Spleen (tissue), 11 donors: ENCODE data around the gene CTNNA1. TPM values are rescaled to one million over a fixed set of nuclear protein-coding genes. Genes with fewer than 3 reads are reported as not detected.

Source experiments
- DNase-seq: peaks from one replicate; pipeline ENCODE4 v3.0.0-alpha.2; 2020
- H3K27ac ChIP-seq, 8 donors: fragments of 200-600 bp; sonication (generic) in 7 of 8; 1 replicate in 4 of 8; 2 replicates in 4 of 8; pipeline versions ENCODE4 v1.5.0 to v1.8.0; 2016 to 2021; ENCODE audit warnings: inconsistent platforms in 4 of 8, mild to moderate bottlenecking in 4 of 8, moderate library complexity in 1 of 8
- H3K27me3 ChIP-seq, 7 donors: fragments of 200-600 bp; sonication (generic) in 6 of 7; replicated peaks in 1 of 7; 1 replicate in 4 of 7; 2 replicates in 3 of 7; pipeline versions ENCODE4 v1.5.0 to v1.8.0; 2016 to 2021; ENCODE audit warnings: inconsistent platforms in 3 of 7, mild to moderate bottlenecking in 1 of 7
- H3K36me3 ChIP-seq, 6 donors: fragments of 200-600 bp; sonication (generic) in 5 of 6; 1 replicate in 4 of 6; 2 replicates in 2 of 6; pipeline versions ENCODE4 v1.5.0 to v1.8.0; 2016 to 2021; ENCODE audit warnings: inconsistent platforms in 2 of 6
- H3K4me1 ChIP-seq, 6 donors: fragments of 200-600 bp; sonication (generic) in 5 of 6; 1 replicate in 3 of 6; 2 replicates in 3 of 6; pipeline versions ENCODE4 v1.5.0 to v1.8.0; 2016 to 2021; ENCODE audit warnings: inconsistent platforms in 3 of 6
- H3K4me3 ChIP-seq, 8 donors: fragments of 200-600 bp; sonication (generic) in 7 of 8; 1 replicate in 4 of 8; 2 replicates in 4 of 8; pipeline versions ENCODE4 v1.5.0 to v1.8.0; 2016 to 2021; ENCODE audit warnings: inconsistent platforms in 4 of 8, mild to moderate bottlenecking in 4 of 8, moderate library complexity in 2 of 8
- H3K9me3 ChIP-seq, 8 donors: fragments of 200-600 bp; sonication (generic) in 7 of 8; 1 replicate in 4 of 8; 2 replicates in 4 of 8; pipeline versions ENCODE4 v1.5.0 to v1.8.0; 2016 to 2021; ENCODE audit warnings: inconsistent platforms in 4 of 8
- CTCF ChIP-seq, 11 experiments: fragments of 200-600 bp in 7 of 11; fragments of 450-650 bp in 4 of 11; sonication (generic) in 4 of 11; IDR thresholded peaks in 8 of 11; conservative IDR thresholded peaks in 3 of 11; 1 replicate in 7 of 11; 2 replicates in 4 of 11; pipeline versions ENCODE4 v1.4.0 to v1.8.0; 2016 to 2021; ENCODE audit warnings: antibody characterized with exemption in 11 of 11, inconsistent platforms in 4 of 11, mild to moderate bottlenecking in 1 of 11
- POLR2A ChIP-seq, 3 donors: fragments of 450-650 bp; IDR thresholded peaks; one replicate each; pipeline ENCODE4 v1.5.1; 2017; ENCODE audit warnings: antibody characterized with exemption in 3 of 3, mild to moderate bottlenecking in 1 of 3
- POLR2AphosphoS5 ChIP-seq, 3 donors: sonication (generic); formaldehyde crosslinking; IDR thresholded peaks; one replicate each; pipeline ENCODE4 v1.5.1; 2017; ENCODE audit warnings: antibody characterized with exemption in 3 of 3
- WGBS, 5 donors: extraction: QIAGEN DNeasy Blood & Tissue Kit in 3 of 5; methylation state at CpG; one replicate each; pipeline versions ENCODE4 v1.1.5 to v1.1.7; 2013 to 2018; 5-methylcytosine and 5-hydroxymethylcytosine counted together
- intact Hi-C: fragments of 100-400 bp; cut with DNase I; formaldehyde crosslinking; loops from one replicate; pipeline ENCODE4 v1.15.0; 2023; ENCODE audit warnings: low total_unique reads
- polyA plus RNA-seq, 3 donors: library from polyadenylated mRNA; stranded (reverse); fragments of 200-250 nt; gene quantifications; one replicate each; pipeline ENCODE4 v1.2.1, GENCODE V29; 2013
- total RNA-seq, 7 donors: library from RNA; depleted of rRNA in 3 of 7; stranded (reverse); fragments of >200 nt in 3 of 7; fragmentation: NEBNext Ultra II Directional in 4 of 7; extraction: Animal tissue kit (Norgen Biotek cat#: 25700) in 4 of 7; gene quantifications; one replicate each; pipeline versions ENCODE4 v1.1.0 to v1.2.1, GENCODE V29; 2016 to 2021
- donor health status: healthy with polysubstance abuse.
- donor health status: DM: no; HTN: no; CAD: no; lungs with moderate emphysema.
- donor health status: DM: no; HTN: no; CAD: no.
- donor health status: Bipolar disorder and iron deficiency.
- donor health status: healthy.
- donor health status: DM: no; HTN: no; CAD: no.
- donor health status: DM: yes; HTN: yes; CAD: no.

CTNNA1 gene
- total and polyA plus RNA-seq, 10 donors, result 26.7 to 313 (median 186) TPM

- no peaks in the 10 kb centered on the region for H3K9me3 ChIP-seq
- WGBS, 5 donors, result 68 to 87% (median 76%) methylated on average over 7 of the region's 7 CpGs
- no peaks in the 10 kb centered on the region for H3K27me3 ChIP-seq
- TF ChIP-seq POLR2AphosphoS5 (IDR thresholded peaks at IDR 0.05) (no peak), POLR2A (IDR thresholded peaks at IDR 0.05) (no peak), CTCF (IDR thresholded peaks at IDR 0.05 in 8 of 11, conservative IDR thresholded peaks at IDR 0.05 in 3 of 11) (no peak)
- intact Hi-C loops, result no loop called here
- peak overlapping the region in 2 of 8 donors; percentile 31 to 49 for H3K27ac ChIP-seq
- DNase-seq, result no peak
- no peaks in the 10 kb centered on the region for H3K36me3 ChIP-seq
- no peak overlapping the region for H3K4me3 ChIP-seq
- peaks cover 0 to 22% (median 11%) of the 10 kb centered on the region in 6 donors for H3K4me1 ChIP-seq
Observed at GRCh38 chr5:138964647-138965201, 211.5 kb downstream of the CTNNA1 start.

- Histone ChIP-seq H3K9me3 (no peaks in the 10 kb centered on the region), H3K27me3 (no peaks in the 10 kb centered on the region), H3K4me1 (peaks cover 0 to 22% (median 11%) of the 10 kb centered on the region in 6 donors), H3K36me3 (no peaks in the 10 kb centered on the region), H3K27ac (no peak overlapping the region), H3K4me3 (no peak overlapping the region)
- no peak for TF ChIP-seq CTCF (IDR thresholded peaks at IDR 0.05 in 8 of 11, conservative IDR thresholded peaks at IDR 0.05 in 3 of 11)
- no peak for TF ChIP-seq POLR2A (IDR thresholded peaks at IDR 0.05)
- no peak for TF ChIP-seq POLR2AphosphoS5 (IDR thresholded peaks at IDR 0.05)
- no peak for DNase-seq
- intact Hi-C loops, result no loop called here
- WGBS, 5 donors, result 90 to 98% (median 96%) methylated on average over 2 of the region's 2 CpGs
Observed at GRCh38 chr5:138965626-138966025, 212.4 kb downstream of the CTNNA1 start.

- Histone ChIP-seq H3K4me3 (no peak overlapping the region), H3K27me3 (no peaks in the 10 kb centered on the region), H3K4me1 (peaks cover 0 to 22% (median 11%) of the 10 kb centered on the region in 6 donors), H3K36me3 (no peaks in the 10 kb centered on the region), H3K27ac (no peak overlapping the region), H3K9me3 (no peaks in the 10 kb centered on the region)
- DNase-seq, result no peak
- intact Hi-C loops, result no loop called here
- WGBS, 5 donors, result 95 to 99% (median 96%) methylated on average over 8 to 10 of the region's 10 CpGs
- TF ChIP-seq CTCF (IDR thresholded peaks at IDR 0.05 in 8 of 11, conservative IDR thresholded peaks at IDR 0.05 in 3 of 11), result no peak
- TF ChIP-seq POLR2AphosphoS5 (IDR thresholded peaks at IDR 0.05), result no peak
- no peak for TF ChIP-seq POLR2A (IDR thresholded peaks at IDR 0.05)
Observed at GRCh38 chr5:138966236-138966985, 213.2 kb downstream of the CTNNA1 start.

- DNase-seq, result peak; percentile 47
- no peaks in the 10 kb centered on the region for H3K9me3 ChIP-seq
- no peak for TF ChIP-seq CTCF (IDR thresholded peaks at IDR 0.05 in 8 of 11, conservative IDR thresholded peaks at IDR 0.05 in 3 of 11)
- no peak for TF ChIP-seq POLR2AphosphoS5 (IDR thresholded peaks at IDR 0.05)
- no peak for TF ChIP-seq POLR2A (IDR thresholded peaks at IDR 0.05)
Observed at GRCh38 chr5:138967791-138968448, 214.7 kb downstream of the CTNNA1 start.

More at GRCh38 chr5:138967791-138968448, 214.7 kb downstream of the CTNNA1 start:
- Histone ChIP-seq H3K4me1 (peaks cover 0 to 21% (median 11%) of the 10 kb centered on the region in 6 donors), H3K27ac (no peak overlapping the region), H3K36me3 (no peaks in the 10 kb centered on the region), H3K4me3 (no peak overlapping the region), H3K27me3 (no peaks in the 10 kb centered on the region)
- 79 to 89% (median 83%) methylated on average over 10 of the region's 10 CpGs for WGBS, 5 donors
- intact Hi-C loops, result no loop called here
